ENCODE data around the gene KRIT1.

Gene KRIT1

DNA sequence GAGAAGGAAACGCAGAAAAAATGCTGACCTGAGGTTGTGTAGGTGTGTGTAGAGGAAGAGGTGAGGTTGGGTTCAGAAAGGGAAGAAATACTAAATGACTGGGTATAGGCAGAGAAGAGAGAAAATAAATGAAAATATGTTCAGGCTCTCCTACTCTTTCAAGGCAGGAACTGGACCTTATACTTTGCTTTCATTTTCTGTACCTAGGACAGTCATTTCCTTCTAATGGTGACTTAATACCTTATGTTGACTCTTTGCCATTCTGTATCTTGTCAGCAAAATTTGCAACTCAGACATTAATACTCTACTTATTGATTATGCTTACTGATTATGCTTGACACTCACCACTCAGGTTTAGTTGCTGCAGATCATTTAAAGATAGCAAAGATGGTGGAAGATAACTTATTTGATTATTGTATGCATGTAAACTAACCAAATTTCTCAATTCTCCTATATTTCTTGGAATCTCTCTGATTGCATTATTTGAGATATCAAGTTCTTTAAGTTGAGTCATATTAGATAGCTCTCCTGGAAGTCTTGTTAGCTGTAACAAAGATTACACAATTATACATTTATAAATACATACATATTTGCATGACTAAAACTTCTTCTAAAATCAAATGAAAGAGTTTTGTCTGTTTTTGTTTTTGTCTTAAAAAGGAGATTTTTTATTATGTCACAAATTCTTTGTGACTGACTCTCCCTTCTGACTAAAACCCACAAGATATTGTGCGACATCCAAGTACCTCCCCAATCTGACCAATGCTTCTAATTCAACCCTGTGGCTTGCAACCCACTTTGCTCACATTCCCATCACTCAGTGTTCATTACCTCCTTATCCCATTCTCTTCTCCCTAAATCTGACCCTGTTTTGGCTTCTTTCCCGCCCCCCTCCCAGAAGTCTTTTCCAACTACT, 86.8 kb downstream of the KRIT1 start:
- DNase-seq (ENCODE audit: low read depth, low spot score) = no peak

DNA sequence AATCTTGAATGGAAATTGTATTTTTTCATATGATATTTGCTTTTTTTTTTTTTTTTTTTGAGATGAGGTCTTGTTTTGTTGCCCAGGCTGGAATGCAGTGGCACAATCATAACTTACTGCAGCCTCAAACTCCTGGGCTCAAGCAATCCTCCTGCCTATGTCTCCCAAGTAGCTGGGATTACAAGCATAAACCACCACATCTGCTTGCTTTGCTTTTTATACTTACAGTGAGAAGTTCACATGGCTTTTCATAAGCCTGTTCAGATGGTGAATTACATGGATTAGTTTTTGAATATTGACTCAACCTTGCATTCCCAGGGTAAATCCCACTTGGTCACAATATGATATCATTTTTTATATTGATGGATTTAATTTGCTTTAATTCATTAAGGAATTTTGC, 88.7 kb downstream of the KRIT1 start:
- no peak for DNase-seq (ENCODE audit: low read depth, low spot score)
- H3K27ac ChIP-seq = no peak overlapping the region

More for the DNA sequence above, 86.8 kb downstream of the KRIT1 start:
- H3K27ac ChIP-seq = no peak overlapping the region

DNA sequence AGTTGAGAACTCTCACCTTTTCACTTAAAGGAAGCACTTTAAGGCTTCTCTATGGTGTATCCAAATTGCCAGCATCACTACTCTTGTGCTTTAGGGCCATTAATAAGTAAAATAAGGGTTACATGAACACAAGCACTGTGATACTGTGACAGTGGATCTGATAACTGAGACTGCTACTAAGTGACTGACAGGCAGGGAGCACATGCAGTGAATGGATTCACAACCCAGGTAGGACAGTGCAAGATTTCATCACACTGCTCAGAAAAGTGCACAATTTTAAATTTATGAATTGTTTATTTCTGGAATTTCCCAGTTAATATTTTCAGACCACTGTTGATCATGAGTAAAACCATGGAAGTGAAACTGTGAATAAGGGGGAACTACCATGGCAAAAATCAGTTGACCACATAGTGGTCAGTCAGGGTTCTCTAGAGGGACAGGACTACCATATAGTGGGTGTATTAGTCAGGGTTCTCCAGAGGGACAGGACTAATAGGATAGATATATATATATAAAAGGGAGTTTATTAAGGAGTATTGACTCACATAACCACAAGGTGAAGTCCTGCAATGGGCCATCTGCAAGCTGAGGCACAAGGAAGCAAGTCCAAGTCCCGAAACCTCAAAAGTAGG, 90.5 kb downstream of the KRIT1 start:
- H3K27ac ChIP-seq = no peak overlapping the region
- DNase-seq (ENCODE audit: low read depth, low spot score) = no peak

DNA sequence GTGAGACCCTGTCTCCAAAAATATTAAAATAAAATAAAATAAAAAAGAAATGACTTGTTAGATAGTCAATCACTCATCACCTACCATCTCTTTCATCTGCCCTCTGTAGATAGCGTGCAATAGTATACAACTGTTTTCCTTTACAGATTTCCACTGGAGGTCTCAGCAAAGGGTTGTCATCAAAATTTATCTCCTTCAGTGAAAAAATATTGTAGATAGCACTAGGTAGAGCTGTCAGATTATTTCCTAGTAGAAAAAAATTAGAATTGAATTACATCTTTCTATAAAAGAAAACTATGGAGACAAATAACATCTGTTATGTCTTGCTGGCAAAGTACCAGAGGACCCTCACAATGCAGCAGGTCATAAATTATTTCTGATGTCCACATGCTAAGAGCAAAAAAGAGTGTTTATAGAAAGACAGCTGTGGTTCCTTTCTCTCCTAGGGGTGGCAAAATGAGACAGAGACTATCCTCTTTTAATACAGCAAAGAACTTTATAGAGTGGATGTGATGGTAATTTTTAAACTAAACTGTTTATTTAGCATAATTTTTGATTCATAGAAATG, 95.2 kb downstream of the KRIT1 start:
- H3K27ac ChIP-seq = no peak overlapping the region
- no peak for DNase-seq (ENCODE audit: low read depth, low spot score)

DNA sequence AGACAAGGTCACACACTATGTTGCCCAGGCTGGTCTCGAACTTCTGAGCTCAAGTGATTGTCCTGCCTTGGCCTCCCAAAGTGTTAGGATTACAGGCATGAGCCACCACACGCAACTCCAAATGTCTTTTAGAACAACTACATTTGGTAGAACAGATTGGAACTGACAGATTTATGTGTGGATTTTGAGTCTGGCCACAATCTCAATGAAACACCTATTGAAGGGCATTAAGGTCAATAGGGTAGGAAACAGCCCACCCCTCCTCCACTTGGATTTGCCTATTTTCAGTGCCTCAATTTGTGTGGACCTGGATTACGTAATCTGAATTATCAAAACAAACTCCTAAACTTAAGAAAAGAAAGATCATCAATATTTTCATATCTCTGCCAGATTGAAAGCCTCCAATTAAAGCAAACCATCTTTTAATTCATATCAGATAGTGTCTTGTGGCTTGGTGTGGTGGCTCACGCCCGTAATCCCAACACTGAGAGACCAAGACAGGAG, 95.9 kb downstream of the KRIT1 start:
- DNase-seq (ENCODE audit: low read depth, low spot score) = no peak
- no peak overlapping the region for H3K27ac ChIP-seq

Data from epithelial cell of prostate (primary cell).